Astrocyte (in vitro differentiated cells and primary cell): ENCODE measurements around the gene UQCRH.

Experiments
- CTCF ChIP-seq: IDR thresholded peaks from 2 replicates; pipeline ENCODE4 v1.5.1; 2011; ENCODE audit warnings: low read depth, mild to moderate bottlenecking, inconsistent platforms, low read length, moderate library complexity; ENCODE audit not compliant: insufficient read depth
- EZH2 ChIP-seq: IDR thresholded peaks from 2 replicates; pipeline ENCODE4 v1.6.1; 2012; ENCODE audit warnings: mild to moderate bottlenecking, low read length, inconsistent platforms; ENCODE audit not compliant: insufficient read depth

GRCh38 chr1:46363121-46363520, 59.6 kb downstream of the UQCRH start:
- TF ChIP-seq CTCF (no peak), EZH2 (no peak)
